Activated CD4-positive, alpha-beta memory T cell treated with anti-CD3 and anti-CD28 coated beads, Interleukin-2, amount 10 ng/mL, durations not matched to agents 7 days and 5 days (primary cell): Measurements from ENCODE around the gene TNP2. TPM values are rescaled to one million over a fixed set of nuclear protein-coding genes. Genes with fewer than 3 reads are reported as not detected.

Experiments used
- CTCF ChIA-PET: fragments of 350-600 bp; sonication (Branson Sonifier 250); formaldehyde crosslinking; loops from one replicate; lab custom pipeline; 2021; ENCODE audit warnings: antibody characterized with exemption, inconsistent platforms; lab: Charles Lee
- POLR2A ChIA-PET: fragments of 350-600 bp; sonication (Branson Sonifier 250); formaldehyde crosslinking; loops from one replicate; lab custom pipeline; 2021; ENCODE audit warnings: antibody characterized with exemption; lab: Charles Lee
- DNase-seq: peaks from one replicate; pipeline ENCODE4 v3.0.0-alpha.2; 2020
- H3K27ac Mint-ChIP-seq: one replicate; pipeline ENCODE4 v1.8.0; 2021; ENCODE audit warnings: mild to moderate bottlenecking, mixed read lengths
- H3K27me3 Mint-ChIP-seq: one replicate; pipeline ENCODE4 v1.8.0; 2021; ENCODE audit warnings: mixed read lengths
- H3K36me3 Mint-ChIP-seq: one replicate; pipeline ENCODE4 v1.8.0; 2021; ENCODE audit warnings: low read depth, mixed read lengths
- H3K4me1 Mint-ChIP-seq: one replicate; pipeline ENCODE4 v1.8.0; 2021; ENCODE audit warnings: mixed read lengths
- H3K4me3 Mint-ChIP-seq: one replicate; pipeline ENCODE4 v1.8.0; 2021; ENCODE audit warnings: mild to moderate bottlenecking, mixed read lengths
- H3K9me3 Mint-ChIP-seq: one replicate; pipeline ENCODE4 v1.8.0; 2021; ENCODE audit warnings: mixed read lengths
- total RNA-seq, 2 experiments: library from RNA; stranded (reverse); gene quantifications; one replicate each; pipeline ENCODE4 v1.2.3, GENCODE V29; 2021

Gene TNP2
- not detected for total RNA-seq

DNA sequence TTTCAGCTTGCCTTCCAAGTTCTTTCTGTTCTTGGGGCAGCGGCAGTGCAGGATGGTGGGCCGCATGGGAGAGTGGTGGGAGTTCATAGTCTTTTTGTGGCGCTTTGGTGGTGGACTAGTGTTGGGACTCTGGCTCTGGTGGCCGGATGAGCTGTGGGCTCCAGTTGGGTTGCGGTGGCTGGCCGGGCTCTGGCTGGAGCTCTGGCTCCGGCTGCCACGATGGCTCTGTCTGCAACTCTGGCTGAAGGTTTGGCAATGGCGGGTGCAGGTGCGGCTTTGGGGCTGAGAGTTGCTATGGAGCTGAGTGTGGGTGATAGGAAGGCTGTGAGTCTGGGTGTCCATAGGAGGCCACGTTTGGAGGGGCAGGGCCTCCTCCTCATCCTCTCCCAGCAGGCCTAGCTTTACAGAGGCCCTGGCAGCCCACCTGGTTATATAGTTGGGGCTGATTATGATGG is at the start of gene TNP2:
Gene TNP2 (minus strand): TSS at position 405 of the 455 bp plus-strand sequence. CDS start 63 bp downstream, at position 342.
- H3K36me3 Mint-ChIP-seq, result no peaks in the 10 kb centered on the region
- H3K27me3 Mint-ChIP-seq, result peaks cover 35% of the 10 kb centered on the region
- ChIA-PET CTCF (no interaction called here), POLR2A (interaction anchor here (0.5 to 1.0 kb wide), 2 partner anchors 15 to 44 kb away, joined by 4 to 5 read pairs; no protein-coding TSS in a partner anchor)
- DNase-seq, result no peak
- no peak within 1 kb of the TSS for H3K4me3 Mint-ChIP-seq
- H3K27ac Mint-ChIP-seq, result no peak within 1 kb of the TSS
- H3K4me1 Mint-ChIP-seq, result peaks cover 10% of the 10 kb centered on the region
- no peaks in the 10 kb centered on the region for H3K9me3 Mint-ChIP-seq

DNA sequence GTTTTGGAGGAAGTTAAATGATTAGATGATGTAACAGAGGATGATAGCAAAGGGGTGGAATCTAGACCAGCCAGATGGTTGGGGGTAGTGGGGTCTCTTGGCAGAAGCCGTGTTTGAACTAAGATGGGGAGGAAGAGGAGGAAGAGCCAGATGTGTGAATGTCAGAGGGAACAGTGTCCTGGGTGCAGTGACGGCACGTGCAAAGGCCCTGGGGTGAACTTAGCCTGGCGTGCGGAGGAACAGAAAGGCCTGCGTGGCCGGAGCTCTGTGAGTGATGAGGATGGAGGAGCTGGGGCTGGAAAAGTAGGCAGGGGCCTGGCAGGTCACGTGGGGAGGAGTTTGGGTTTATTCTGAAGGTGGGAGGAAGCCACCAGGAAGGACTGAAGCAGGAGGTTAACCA is 49.7 kb upstream of the TNP2 start:
- Mint-ChIP-seq H3K27ac (no peak overlapping the region), H3K4me3 (no peak overlapping the region), H3K9me3 (no peaks in the 10 kb centered on the region), H3K27me3 (no peaks in the 10 kb centered on the region), H3K4me1 (peaks cover 19% of the 10 kb centered on the region), H3K36me3 (peaks cover 3% of the 10 kb centered on the region)
- ChIA-PET CTCF (interaction anchor here (0.7 kb wide), 1 partner anchor 8 kb away, joined by 5 read pairs; no protein-coding TSS in a partner anchor), POLR2A (interaction anchor here (0.7 to 2.1 kb wide), 2 partner anchors 27 to 36 kb away, joined by 4 to 5 read pairs; no protein-coding TSS in a partner anchor)
- DNase-seq, result no peak

GRCh38 chr16:11316331-11317015 is 47.3 kb upstream of the TNP2 start:
- DNase-seq, result no peak
- POLR2A ChIA-PET, result no interaction called here
- Mint-ChIP-seq H3K9me3 (no peaks in the 10 kb centered on the region), H3K4me3 (no peak overlapping the region), H3K27ac (no peak overlapping the region), H3K27me3 (no peaks in the 10 kb centered on the region), H3K4me1 (peaks cover 40% of the 10 kb centered on the region), H3K36me3 (peaks cover 8% of the 10 kb centered on the region)
- CTCF ChIA-PET, result no interaction called here

DNA sequence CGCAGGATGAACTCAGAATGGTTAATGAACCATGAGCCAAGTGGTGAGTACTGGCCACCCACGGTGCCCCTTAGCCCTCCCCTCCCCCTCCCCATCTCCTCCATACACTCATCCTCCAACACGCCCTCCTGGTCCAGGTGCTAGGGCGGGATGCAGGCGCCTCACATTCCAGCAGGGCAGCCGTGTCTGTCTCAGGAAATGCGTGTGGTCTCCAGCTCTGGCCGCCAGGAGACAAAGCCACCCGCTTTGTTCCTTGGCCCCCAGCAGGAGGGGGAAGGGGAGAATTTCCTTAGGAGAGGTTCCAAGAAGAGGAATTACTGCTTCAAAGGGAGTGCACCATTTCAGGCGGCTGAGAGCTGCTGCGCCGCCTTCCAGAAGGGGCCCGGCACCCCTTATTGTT is 46.4 kb upstream of the TNP2 start:
- CTCF ChIA-PET, result interaction anchor here (0.6 kb wide), 1 partner anchor 56 kb away, joined by 4 read pairs; no protein-coding TSS in a partner anchor
- no peak overlapping the region for H3K4me3 Mint-ChIP-seq
- peaks cover 8% of the 10 kb centered on the region for H3K36me3 Mint-ChIP-seq
- H3K9me3 Mint-ChIP-seq, result no peaks in the 10 kb centered on the region
- POLR2A ChIA-PET, result no interaction called here
- no peak for DNase-seq
- peaks cover 49% of the 10 kb centered on the region for H3K4me1 Mint-ChIP-seq
- no peak overlapping the region for H3K27ac Mint-ChIP-seq
- H3K27me3 Mint-ChIP-seq, result no peaks in the 10 kb centered on the region

DNA sequence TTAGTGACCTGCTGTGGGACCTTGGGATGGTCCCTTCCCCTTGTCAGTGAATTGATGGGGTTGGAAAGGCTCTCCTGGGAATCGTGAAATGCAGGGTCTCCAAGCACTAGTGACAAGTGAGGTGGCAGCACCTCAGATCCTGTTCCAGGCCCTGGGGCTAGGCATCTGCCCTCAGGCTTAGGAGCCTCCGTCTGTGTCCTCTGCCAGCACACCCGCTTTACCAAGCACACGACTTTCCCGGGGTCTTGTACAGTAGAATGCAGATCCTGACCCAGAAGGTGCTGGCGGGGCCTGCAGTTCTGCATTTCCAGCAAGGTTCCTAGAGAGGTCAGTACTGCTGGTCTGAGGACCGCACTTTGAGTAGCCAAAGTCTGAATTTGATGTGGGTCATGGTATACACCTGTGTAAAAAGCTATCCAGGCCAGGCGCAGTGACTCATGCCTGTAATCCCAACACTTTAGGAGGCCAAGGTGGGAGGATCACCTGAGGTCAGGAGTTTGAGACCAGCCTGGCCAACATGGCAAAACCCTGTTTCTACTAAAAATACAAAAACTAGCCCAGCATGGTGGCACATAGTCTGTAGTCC is 45.3 kb upstream of the TNP2 start:
- peaks cover 58% of the 10 kb centered on the region for H3K4me1 Mint-ChIP-seq
- ChIA-PET CTCF (no interaction called here), POLR2A (interaction anchor here (1.1 to 4.0 kb wide), 2 partner anchors 14 to 59 kb away, joined by 3 to 27 read pairs; partner anchors contain the start of gene SOCS1)

GRCh38 chr16:11313493-11314308 is 44.6 kb upstream of the TNP2 start:
- ChIA-PET POLR2A (interaction anchor here (0.6 to 4.0 kb wide), 4 partner anchors 15 to 59 kb away, joined by 3 to 27 read pairs (median 4); partner anchors contain the start of genes SOCS1 and TNP2), CTCF (interaction anchor here (0.9 to 1.5 kb wide), 5 partner anchors 15 to 350 kb away, joined by 3 to 5 read pairs (median 3); partner anchors contain the start of gene SOCS1)
- Mint-ChIP-seq H3K4me3 (no peak overlapping the region), H3K27ac (no peak overlapping the region), H3K36me3 (peaks cover 8% of the 10 kb centered on the region), H3K4me1 (peaks cover 62% of the 10 kb centered on the region), H3K27me3 (no peaks in the 10 kb centered on the region), H3K9me3 (no peaks in the 10 kb centered on the region)
- DNase-seq, result no peak

More for the DNA sequence above, 45.3 kb upstream of the TNP2 start:
- Mint-ChIP-seq H3K27ac (no peak overlapping the region), H3K36me3 (peaks cover 8% of the 10 kb centered on the region), H3K9me3 (no peaks in the 10 kb centered on the region), H3K4me3 (no peak overlapping the region), H3K27me3 (no peaks in the 10 kb centered on the region)
- no peak for DNase-seq

DNA sequence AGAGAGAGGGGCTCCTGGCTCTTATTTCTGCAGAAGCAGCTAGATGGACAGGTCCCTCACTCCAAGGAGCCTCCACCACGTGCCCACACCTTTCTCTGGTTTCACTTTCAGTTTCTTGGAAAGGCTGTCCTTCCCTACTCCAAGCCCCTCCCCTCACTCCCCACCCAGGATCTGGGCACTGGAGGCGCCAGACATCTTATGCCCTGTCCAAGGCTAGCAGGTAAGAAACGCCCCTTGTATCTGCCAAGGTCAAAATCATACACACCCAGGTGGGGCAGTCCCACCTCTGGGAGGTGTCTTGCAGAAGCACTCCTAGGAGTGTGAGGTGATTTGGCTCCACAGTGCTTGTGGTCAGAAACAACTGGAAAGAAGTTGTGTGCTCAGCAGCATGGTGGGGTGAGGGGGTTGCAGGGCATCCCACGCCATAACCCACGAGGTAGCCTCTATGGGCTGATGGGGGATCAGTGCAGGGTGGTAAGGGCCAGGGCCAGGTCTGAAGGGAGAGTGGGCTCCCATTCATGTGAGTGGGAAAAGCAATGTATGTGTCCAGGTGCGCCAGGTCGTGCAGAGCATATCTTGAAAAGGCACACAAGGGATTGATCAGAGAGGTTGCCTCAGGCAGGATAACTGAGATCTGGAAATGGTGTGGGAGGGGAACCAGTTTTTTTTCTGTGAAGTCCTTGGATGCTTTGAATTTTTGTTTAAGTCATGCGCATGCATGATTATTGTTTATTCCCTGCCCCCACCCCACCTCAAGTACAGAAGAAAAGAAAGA is 43.8 kb upstream of the TNP2 start:
- peaks cover 5% of the 10 kb centered on the region for H3K36me3 Mint-ChIP-seq
- peak overlapping the region; percentile 46 for H3K4me3 Mint-ChIP-seq
- peak; percentile 55 for DNase-seq
- POLR2A ChIA-PET, result interaction anchor here (0.6 to 4.0 kb wide), 7 partner anchors 13 to 58 kb away, joined by 3 to 27 read pairs (median 3); partner anchors contain the start of genes SOCS1 and TNP2
- peak overlapping the region; percentile 68 for H3K27ac Mint-ChIP-seq
- CTCF ChIA-PET, result interaction anchor here (0.9 to 1.5 kb wide), 7 partner anchors 15 to 349 kb away, joined by 3 to 5 read pairs (median 4); partner anchors contain the start of gene SOCS1
- peaks cover 65% of the 10 kb centered on the region for H3K4me1 Mint-ChIP-seq
- H3K9me3 Mint-ChIP-seq, result no peaks in the 10 kb centered on the region
- no peaks in the 10 kb centered on the region for H3K27me3 Mint-ChIP-seq

DNA sequence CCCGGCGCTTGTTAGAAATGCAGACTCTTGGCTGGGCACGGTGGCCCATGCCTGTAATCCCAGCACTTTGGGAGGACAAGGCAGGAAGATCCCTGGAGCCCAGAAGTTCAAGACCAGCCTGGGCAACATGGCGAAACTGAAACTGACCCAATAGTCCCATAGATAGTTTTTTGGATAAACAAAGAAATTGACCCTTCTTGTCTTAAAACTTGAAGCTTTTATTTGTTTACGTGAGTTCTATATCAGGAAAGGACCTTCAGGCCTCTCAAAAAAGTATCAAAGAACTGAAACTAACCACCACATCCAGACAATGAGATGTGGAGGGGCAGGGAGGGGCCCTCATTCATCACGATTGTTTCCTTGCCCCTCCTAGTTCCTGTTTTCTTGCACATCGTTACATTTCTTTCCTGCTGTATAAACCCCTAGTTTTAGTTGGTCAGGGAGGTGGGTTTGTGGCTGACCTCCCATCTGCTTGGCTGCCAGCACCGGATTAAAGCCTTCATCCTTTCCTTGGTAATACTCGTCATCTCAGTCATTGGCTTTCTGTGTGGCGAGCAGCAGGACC is 42.0 kb upstream of the TNP2 start:
- Mint-ChIP-seq H3K9me3 (no peaks in the 10 kb centered on the region), H3K4me3 (peak overlapping the region; percentile 29), H3K4me1 (peaks cover 67% of the 10 kb centered on the region), H3K36me3 (peaks cover 5% of the 10 kb centered on the region), H3K27ac (peak overlapping the region; percentile 87), H3K27me3 (no peaks in the 10 kb centered on the region)
- CTCF ChIA-PET, result interaction anchor here (0.8 to 1.7 kb wide), 3 partner anchors 13 to 55 kb away, joined by 3 to 8 read pairs (median 5); partner anchors contain the start of gene SOCS1
- peak; percentile 75 for DNase-seq
- POLR2A ChIA-PET, result interaction anchor here (0.5 to 4.0 kb wide), 18 partner anchors 10 to 184 kb away, joined by 3 to 27 read pairs (median 3); partner anchors contain the start of gene SOCS1

- ChIA-PET CTCF (interaction anchor here (1.5 to 1.7 kb wide), 2 partner anchors 13 to 55 kb away, joined by 5 to 8 read pairs; partner anchors contain the start of gene SOCS1), POLR2A (interaction anchor here (0.7 to 4.0 kb wide), 14 partner anchors 11 to 86 kb away, joined by 3 to 27 read pairs (median 4); partner anchors contain the start of gene SOCS1)
- Mint-ChIP-seq H3K36me3 (peaks cover 5% of the 10 kb centered on the region), H3K4me3 (no peak overlapping the region), H3K27me3 (peaks cover 3% of the 10 kb centered on the region), H3K4me1 (peaks cover 65% of the 10 kb centered on the region), H3K9me3 (no peaks in the 10 kb centered on the region), H3K27ac (peak overlapping the region; percentile 87)
- DNase-seq, result no peak
Measured at GRCh38 chr16:11310634-11310977, 41.5 kb upstream of the TNP2 start.

GRCh38 chr16:11309895-11310633 is 40.9 kb upstream of the TNP2 start:
- Mint-ChIP-seq H3K4me1 (peaks cover 65% of the 10 kb centered on the region), H3K27ac (peak overlapping the region; percentile 87)
- DNase-seq, result no peak

More at GRCh38 chr16:11309895-11310633, 40.9 kb upstream of the TNP2 start:
- ChIA-PET CTCF (interaction anchor here (1.5 to 1.7 kb wide), 2 partner anchors 12 to 54 kb away, joined by 5 to 8 read pairs; partner anchors contain the start of gene SOCS1), POLR2A (interaction anchor here (0.9 to 4.0 kb wide), 10 partner anchors 12 to 85 kb away, joined by 3 to 27 read pairs (median 4); partner anchors contain the start of gene SOCS1)
- Mint-ChIP-seq H3K9me3 (no peaks in the 10 kb centered on the region), H3K36me3 (peaks cover 5% of the 10 kb centered on the region), H3K4me3 (no peak overlapping the region), H3K27me3 (peaks cover 4% of the 10 kb centered on the region)
